ENCODE data around the gene CDH2.

CDH2 gene

GRCh38 chr18:28167835-28168349 lies 9.0 kb downstream of the CDH2 start:
- no peak for DNase-seq

GRCh38 chr18:28164771-28165483 lies 12.0 kb downstream of the CDH2 start:
- DNase-seq, result no peak

DNA sequence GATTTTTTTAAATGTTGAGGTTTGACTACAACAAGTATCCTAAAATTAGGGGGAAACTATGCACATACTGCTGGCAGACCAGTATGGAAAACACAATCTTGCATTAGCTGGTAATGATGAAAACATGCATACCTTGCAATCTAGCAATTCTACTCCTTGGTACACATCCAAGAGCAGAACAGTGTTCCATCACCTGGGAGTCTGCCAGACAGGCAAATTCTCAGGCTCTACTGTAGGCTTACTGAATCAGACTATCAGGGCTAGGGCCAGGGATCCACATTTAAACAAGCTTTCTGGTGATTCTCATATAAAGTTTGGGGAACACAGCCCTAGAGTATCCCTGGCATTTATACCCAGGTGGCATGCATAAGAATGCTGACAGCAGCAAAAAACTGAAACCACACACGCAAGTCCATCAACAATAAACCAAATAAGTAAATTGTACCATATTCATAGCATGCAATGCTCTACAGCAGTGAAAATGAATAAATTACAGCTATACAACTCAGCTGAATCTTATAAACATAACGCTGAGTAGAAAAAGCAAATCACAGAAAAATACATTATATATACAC lies 13.6 kb downstream of the CDH2 start:
- no peak for DNase-seq

- DNase-seq, result no peak
These were observed 15.0 kb downstream of the CDH2 start for GRCh38 chr18:28161608-28162599.

- DNase-seq, result no peak
These were observed 17.9 kb downstream of the CDH2 start for GRCh38 chr18:28159055-28159454.

DNA sequence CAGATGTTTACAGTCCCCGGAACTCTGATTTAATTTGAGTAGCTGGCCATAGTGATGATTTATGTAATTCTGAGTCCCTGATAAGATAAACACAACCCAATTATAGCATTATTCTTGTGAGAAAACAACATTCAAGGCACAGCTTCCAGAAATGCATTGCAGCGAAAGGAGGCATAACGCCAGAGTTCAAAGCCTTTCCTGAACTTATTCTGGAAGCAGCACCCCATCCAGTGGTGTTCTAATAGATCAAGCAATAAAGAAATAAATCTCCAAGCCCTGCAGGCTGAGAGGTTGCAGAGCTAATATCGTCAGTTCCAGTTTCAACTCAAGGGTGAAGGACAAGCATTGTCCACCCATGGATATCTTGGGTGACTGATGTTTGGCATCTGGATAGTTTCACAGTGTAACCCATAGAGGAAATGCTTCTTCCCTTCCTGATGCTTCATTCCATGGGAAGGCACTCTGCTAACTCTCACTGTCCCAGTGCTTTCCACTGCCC lies 18.8 kb downstream of the CDH2 start:
- no peak for DNase-seq

GRCh38 chr18:28153485-28154065 lies 23.4 kb downstream of the CDH2 start:
- no peak for DNase-seq

- no peak for DNase-seq
These were observed 24.2 kb downstream of the CDH2 start for GRCh38 chr18:28152754-28153153.

DNA sequence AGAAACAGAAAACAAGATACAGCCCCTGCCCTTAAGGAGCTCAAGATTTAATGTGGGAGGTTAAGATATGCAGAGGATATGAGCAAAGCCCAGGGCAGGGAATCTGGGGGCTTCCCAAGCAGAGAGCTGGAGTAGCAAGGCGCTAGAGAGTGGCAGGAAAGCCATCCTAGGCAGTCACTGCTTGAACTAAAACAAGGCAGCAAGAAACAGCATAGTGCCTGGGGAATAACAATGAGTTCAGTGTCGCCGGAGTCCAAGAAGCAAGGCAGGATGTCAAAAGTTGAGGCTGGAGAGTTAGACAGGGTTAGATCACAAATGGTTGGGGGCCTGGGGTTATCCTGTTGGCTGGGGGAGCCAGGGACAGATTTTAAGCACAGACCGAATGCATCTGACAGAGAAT lies 24.6 kb downstream of the CDH2 start:
- no peak for DNase-seq

- no peak for DNase-seq
These were observed 25.5 kb downstream of the CDH2 start for GRCh38 chr18:28151434-28151833.

DNA sequence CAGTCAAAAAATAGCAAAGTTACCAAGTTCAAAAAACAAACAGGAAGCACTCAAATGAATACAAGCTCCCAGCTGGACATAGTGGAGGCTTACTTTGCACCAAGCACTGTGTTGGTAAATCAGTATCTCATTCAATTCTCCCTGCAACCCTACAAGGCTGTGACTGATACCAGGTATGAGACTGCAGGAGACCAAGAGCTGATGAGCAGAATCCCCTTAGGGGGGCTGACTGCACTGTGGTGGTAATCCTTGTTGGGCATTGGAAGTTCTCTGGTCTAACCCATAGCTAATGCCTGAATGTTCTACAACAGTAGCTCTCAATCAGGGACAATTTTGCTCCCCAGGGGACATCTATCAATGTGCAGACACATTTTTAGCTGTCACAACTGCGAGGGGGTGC lies 26.0 kb downstream of the CDH2 start:
- no peak for DNase-seq

- no peak for DNase-seq
These were observed 27.0 kb downstream of the CDH2 start for GRCh38 chr18:28149810-28150420.

GRCh38 chr18:28147674-28148171 lies 29.2 kb downstream of the CDH2 start:
- no peak for DNase-seq

- no peak for DNase-seq
These were observed 33.2 kb downstream of the CDH2 start for GRCh38 chr18:28143725-28144124.

DNA sequence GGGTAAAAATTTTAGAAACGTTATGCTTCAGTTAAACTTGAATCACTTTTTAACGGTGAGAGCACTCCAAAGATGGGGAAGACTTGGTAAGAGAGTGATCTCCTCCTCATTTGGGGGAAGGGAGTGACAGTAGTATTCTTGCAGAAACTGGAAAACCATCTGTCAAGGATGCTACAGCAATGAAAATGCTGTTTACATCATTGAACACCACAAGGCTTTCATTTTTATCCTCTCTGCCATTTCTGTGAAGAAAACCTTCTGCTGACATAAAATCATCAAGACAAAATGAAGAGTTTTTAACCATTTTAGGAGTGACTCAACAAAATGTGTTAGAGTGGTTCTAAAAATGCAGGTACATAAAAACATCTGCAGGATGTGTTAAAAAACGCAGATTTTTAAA lies 38.1 kb downstream of the CDH2 start:
- DNase-seq, result no peak

- DNase-seq, result no peak
These were observed 40.9 kb downstream of the CDH2 start for GRCh38 chr18:28136071-28136470.

- no peak for DNase-seq
These were observed 42.2 kb downstream of the CDH2 start for GRCh38 chr18:28134774-28135173.

GRCh38 chr18:28132084-28132483 lies 44.8 kb downstream of the CDH2 start:
- DNase-seq, result no peak

DNA sequence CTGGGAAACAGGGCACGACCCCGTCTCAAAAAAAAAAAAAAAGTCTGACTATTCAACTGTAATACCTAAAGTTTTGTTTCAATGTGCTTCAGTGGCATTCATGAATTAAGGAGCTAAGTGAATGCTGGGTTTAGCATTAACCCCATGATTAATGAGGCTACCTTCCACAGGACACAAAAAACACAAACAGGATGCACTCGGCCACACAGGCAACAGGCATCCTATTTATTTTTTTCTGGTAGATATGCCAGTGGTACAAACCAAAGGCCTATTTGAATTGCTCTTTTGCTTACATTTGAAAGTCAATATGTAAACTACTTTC lies 48.3 kb downstream of the CDH2 start:
- DNase-seq, result no peak

- DNase-seq, result no peak
These were observed 48.9 kb downstream of the CDH2 start for GRCh38 chr18:28127763-28128658.

DNA sequence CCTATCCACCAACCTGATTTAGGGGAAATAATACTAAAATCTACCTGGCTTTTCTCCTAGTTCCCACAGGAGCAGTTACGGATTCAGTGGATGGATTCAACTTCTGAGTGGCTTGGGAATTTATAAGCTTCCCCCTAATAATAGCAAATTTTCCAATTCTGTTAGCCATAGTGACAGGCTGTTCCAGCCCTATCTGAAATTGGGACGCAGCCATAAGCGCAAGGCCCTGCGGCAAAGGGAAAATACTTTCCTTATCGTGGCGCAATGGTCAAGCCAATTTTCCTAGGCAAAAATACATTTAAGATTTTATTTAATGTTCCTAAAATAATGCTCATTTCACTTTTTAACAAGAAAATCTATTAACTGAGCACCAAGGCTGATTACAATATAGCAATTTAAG lies 49.7 kb downstream of the CDH2 start:
- no peak for DNase-seq
